Smooth muscle cell (in vitro differentiated cells): ENCODE results near the gene TMEM196. TPM values are rescaled to one million over a fixed set of nuclear protein-coding genes. Genes with fewer than 3 reads are reported as not detected.

Source experiments
- DNase-seq: peaks from one replicate; lab custom pipeline; 2025; ENCODE audit not compliant: unreplicated experiment; lab: John Stamatoyannopoulos, UW
- H2AFZ ChIP-seq: fragments of 200-600 bp; sonication (generic); 2 replicates; pipeline ENCODE4 v1.6.0; 2016; ENCODE audit warnings: antibody characterized with exemption, low read depth, mild to moderate bottlenecking
- H3F3A ChIP-seq: fragments of 200-600 bp; sonication (generic); 2 replicates; pipeline ENCODE4 v1.6.0; 2017; ENCODE audit warnings: antibody characterized with exemption, low read depth
- H3K27ac ChIP-seq: fragments of 200-600 bp; sonication (generic); 2 replicates; pipeline ENCODE4 v1.5.1; 2016; ENCODE audit warnings: low read depth, mild to moderate bottlenecking
- H3K27me3 ChIP-seq: fragments of 200-600 bp; sonication (generic); 2 replicates; pipeline ENCODE4 v1.6.1; 2016; ENCODE audit warnings: low read depth, mild to moderate bottlenecking
- H3K36me3 ChIP-seq: fragments of 200-600 bp; sonication (generic); 2 replicates; pipeline ENCODE4 v1.5.1; 2016; ENCODE audit warnings: low read depth
- H3K4me1 ChIP-seq: fragments of 200-600 bp; sonication (generic); 2 replicates; pipeline ENCODE4 v1.5.1; 2016; ENCODE audit warnings: low read depth
- H3K4me2 ChIP-seq: fragments of 200-600 bp; sonication (generic); 2 replicates; pipeline ENCODE4 v1.6.0; 2016; ENCODE audit warnings: mild to moderate bottlenecking
- H3K4me3 ChIP-seq: fragments of 200-600 bp; sonication (generic); 2 replicates; pipeline ENCODE4 v1.5.1; 2016; ENCODE audit warnings: mild to moderate bottlenecking
- H3K79me2 ChIP-seq: fragments of 200-600 bp; sonication (generic); 2 replicates; pipeline ENCODE4 v1.6.0; 2016; ENCODE audit warnings: low read depth, mild to moderate bottlenecking
- H3K9ac ChIP-seq: fragments of 200-600 bp; sonication (generic); 2 replicates; pipeline ENCODE4 v1.6.0; 2016; ENCODE audit warnings: low read depth
- H3K9me3 ChIP-seq: fragments of 200-600 bp; sonication (generic); replicated peaks from 2 replicates; pipeline ENCODE4 v1.5.1; 2016; ENCODE audit warnings: low read depth
- H4K20me1 ChIP-seq: fragments of 200-600 bp; sonication (generic); 2 replicates; pipeline ENCODE4 v1.6.0; 2016; ENCODE audit warnings: low read depth
- WGBS: methylation state at CpG from one replicate; pipeline ENCODE4 v1.1.7; 2016; ENCODE audit warnings: low lambda C conversion rate; 5-methylcytosine and 5-hydroxymethylcytosine counted together
- polyA plus RNA-seq: library from polyadenylated mRNA; unstranded; fragments of >200 nt; fragmentation: Nextera tagmentation; extraction: Ambion mirVana; gene quantifications from 2 replicates; pipeline ENCODE4 v1.2.1, GENCODE V29; 2016
- total RNA-seq: library from RNA; depleted of rRNA; stranded (reverse); fragments of >200 nt; gene quantifications from 2 replicates; pipeline ENCODE4 v1.2.3, GENCODE V29; 2014
- TF ChIP-seq, protein P1 (sequence below): fragments of 200-600 bp; sonication (generic); IDR thresholded peaks from 2 replicates; pipeline ENCODE4 v1.5.1; 2017; ENCODE audit warnings: borderline replicate concordance, mild to moderate bottlenecking, antibody characterized with exemption; ENCODE audit not compliant: insufficient read depth, poor library complexity, severe bottlenecking

TMEM196 gene
- total and polyA plus RNA-seq, 2 experiments from 2014 or later, result not detected

DNA sequence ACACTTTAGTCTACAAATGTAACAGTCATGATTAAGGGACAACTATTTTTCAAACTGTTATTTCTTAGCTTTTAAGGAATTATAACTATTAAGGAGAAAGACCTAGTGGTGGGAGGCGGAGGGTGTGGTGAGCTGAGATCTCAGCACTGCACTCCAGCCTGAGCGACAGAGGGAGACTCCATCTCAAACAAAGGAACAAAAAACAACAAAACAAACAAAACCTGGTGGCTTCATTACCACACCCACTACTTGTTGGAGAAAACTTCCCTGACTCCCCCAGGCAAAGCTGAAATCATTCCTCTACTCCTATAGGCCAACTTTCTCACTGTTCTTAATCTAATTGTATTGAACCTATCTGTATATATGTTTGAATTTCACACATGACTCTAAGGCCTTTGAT is 67.8 kb downstream of the TMEM196 start:
- Histone ChIP-seq H3K9ac (no peak overlapping the region), H3F3A (no peaks in the 10 kb centered on the region), H3K27ac (no peak overlapping the region), H3K4me3 (no peak overlapping the region), H3K4me1 (peaks cover 12% of the 10 kb centered on the region), H3K79me2 (peaks cover 48% of the 10 kb centered on the region), H3K27me3 (no peaks in the 10 kb centered on the region), H3K36me3 (peaks cover 8% of the 10 kb centered on the region), H3K4me2 (no peak overlapping the region), H2AFZ (no peak overlapping the region), H4K20me1 (no peaks in the 10 kb centered on the region), H3K9me3 (no peaks in the 10 kb centered on the region)
- 57% methylated on average over 2 of the region's 2 CpGs for WGBS
- DNase-seq, result no peak
- TF ChIP-seq, protein P1, sequence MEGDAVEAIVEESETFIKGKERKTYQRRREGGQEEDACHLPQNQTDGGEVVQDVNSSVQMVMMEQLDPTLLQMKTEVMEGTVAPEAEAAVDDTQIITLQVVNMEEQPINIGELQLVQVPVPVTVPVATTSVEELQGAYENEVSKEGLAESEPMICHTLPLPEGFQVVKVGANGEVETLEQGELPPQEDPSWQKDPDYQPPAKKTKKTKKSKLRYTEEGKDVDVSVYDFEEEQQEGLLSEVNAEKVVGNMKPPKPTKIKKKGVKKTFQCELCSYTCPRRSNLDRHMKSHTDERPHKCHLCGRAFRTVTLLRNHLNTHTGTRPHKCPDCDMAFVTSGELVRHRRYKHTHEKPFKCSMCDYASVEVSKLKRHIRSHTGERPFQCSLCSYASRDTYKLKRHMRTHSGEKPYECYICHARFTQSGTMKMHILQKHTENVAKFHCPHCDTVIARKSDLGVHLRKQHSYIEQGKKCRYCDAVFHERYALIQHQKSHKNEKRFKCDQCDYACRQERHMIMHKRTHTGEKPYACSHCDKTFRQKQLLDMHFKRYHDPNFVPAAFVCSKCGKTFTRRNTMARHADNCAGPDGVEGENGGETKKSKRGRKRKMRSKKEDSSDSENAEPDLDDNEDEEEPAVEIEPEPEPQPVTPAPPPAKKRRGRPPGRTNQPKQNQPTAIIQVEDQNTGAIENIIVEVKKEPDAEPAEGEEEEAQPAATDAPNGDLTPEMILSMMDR, result no peak

GRCh38 chr7:19701471-19701870 is 71.9 kb downstream of the TMEM196 start:
- Histone ChIP-seq H3K9ac (no peak overlapping the region), H3K9me3 (no peaks in the 10 kb centered on the region), H3K4me3 (no peak overlapping the region), H3K36me3 (peaks cover 14% of the 10 kb centered on the region), H3K27ac (no peak overlapping the region), H3K4me2 (no peak overlapping the region), H3K79me2 (peaks cover 26% of the 10 kb centered on the region), H3F3A (no peaks in the 10 kb centered on the region), H2AFZ (no peak overlapping the region), H3K27me3 (no peaks in the 10 kb centered on the region), H3K4me1 (no peaks in the 10 kb centered on the region), H4K20me1 (no peaks in the 10 kb centered on the region)
- DNase-seq, result no peak
- 97% methylated on average over 4 of the region's 4 CpGs for WGBS
- TF ChIP-seq, protein P1, result no peak

GRCh38 chr7:19700936-19701335 is 72.5 kb downstream of the TMEM196 start:
- Histone ChIP-seq H3K4me3 (no peak overlapping the region), H3K27me3 (no peaks in the 10 kb centered on the region), H3K4me2 (no peak overlapping the region), H2AFZ (no peak overlapping the region), H4K20me1 (no peaks in the 10 kb centered on the region), H3K9ac (no peak overlapping the region), H3K27ac (no peak overlapping the region), H3K9me3 (no peaks in the 10 kb centered on the region), H3K36me3 (peaks cover 14% of the 10 kb centered on the region), H3K4me1 (no peaks in the 10 kb centered on the region), H3F3A (no peaks in the 10 kb centered on the region), H3K79me2 (peaks cover 20% of the 10 kb centered on the region)
- DNase-seq, result no peak
- TF ChIP-seq, protein P1, result no peak
- 95% methylated on average over 3 of the region's 3 CpGs for WGBS

DNA sequence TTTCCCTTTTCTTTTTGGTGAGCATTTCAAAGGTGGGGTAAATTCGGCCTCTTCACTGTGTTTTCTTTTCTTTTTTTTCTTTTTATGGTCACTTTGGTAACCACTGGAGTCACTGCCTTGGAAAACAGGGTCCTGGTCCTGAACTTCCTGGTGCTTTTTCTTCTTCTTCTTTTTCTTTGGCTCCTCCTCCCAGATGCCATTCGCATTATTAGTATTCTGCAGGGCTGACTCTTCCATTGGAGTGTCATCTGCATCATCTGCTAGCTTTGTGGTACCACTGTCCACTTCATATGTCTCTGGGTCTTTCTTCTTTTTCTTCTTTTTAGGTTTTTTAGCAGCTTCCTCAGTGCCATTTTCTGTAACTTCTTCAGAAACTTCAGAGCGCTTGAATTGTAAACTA is 75.1 kb downstream of the TMEM196 start:
- H3K4me3 ChIP-seq, result no peak overlapping the region
- TF ChIP-seq, protein P1, result no peak
- DNase-seq, result no peak
- H3K27me3 ChIP-seq, result no peaks in the 10 kb centered on the region
- H4K20me1 ChIP-seq, result no peaks in the 10 kb centered on the region
- no peaks in the 10 kb centered on the region for H3F3A ChIP-seq
- H3K9ac ChIP-seq, result no peak overlapping the region
- H3K4me2 ChIP-seq, result no peak overlapping the region
- peaks cover 9% of the 10 kb centered on the region for H3K36me3 ChIP-seq
- H3K4me1 ChIP-seq, result no peaks in the 10 kb centered on the region
- no peak overlapping the region for H2AFZ ChIP-seq
- H3K9me3 ChIP-seq, result no peaks in the 10 kb centered on the region
- no peak overlapping the region for H3K27ac ChIP-seq
- H3K79me2 ChIP-seq, result no peaks in the 10 kb centered on the region
- WGBS, result 94% methylated on average over 3 of the region's 3 CpGs
